NCI-H2107 treated with DMSO at 0.1 percent for 48 hours (cell line): ENCODE measurements around the gene TMEM233.
"Not testable (repeated sequence)": the region's sequence is repeated elsewhere in the genome, so short reads cannot be mapped to it uniquely, and the experiment has no call there.

Experiments
- DNase-seq: peaks from one replicate; lab custom pipeline; 2025; ENCODE audit not compliant: unreplicated experiment; lab: John Stamatoyannopoulos, UW

TMEM233 gene

DNA sequence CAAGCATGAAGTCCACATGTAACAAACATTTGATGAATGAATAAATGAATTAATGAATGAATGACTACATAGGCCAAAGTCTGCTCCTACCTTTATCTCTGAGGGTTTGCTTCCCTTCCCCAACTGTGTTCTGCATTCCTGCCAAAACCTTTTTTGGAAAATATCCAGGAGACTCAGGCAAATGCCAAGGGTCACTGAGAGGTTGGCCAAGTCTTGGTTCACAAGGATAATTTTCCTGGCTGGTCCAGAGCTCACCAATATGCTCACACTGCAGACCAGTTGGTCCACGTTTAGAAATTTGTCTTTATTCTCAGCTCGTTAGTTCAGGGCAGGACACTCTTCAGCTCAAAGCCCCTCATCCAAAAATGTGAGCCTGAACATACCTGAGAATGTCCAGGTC lies 10.2 kb downstream of the TMEM233 start:
- DNase-seq: no peak

DNA sequence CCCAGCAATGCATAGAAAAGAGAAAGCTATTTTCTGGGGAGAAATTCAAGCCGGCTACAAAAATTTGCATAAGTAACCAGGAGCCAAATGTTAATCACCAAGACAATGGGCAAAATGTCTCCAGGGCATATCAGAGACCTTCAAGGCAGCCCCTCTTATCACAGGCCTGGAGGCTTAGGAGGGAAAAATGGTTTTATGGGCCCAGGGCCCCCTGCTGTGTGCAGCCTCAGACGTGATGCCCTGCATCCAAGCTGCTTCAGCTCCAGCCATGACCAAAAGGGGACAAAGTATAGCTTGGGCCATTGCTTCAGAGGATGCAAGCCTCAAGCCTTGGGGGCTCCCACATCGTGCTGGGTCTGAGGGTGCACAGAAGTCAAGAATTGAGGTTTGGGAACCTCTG lies 15.8 kb downstream of the TMEM233 start:
- DNase-seq: no peak

DNA sequence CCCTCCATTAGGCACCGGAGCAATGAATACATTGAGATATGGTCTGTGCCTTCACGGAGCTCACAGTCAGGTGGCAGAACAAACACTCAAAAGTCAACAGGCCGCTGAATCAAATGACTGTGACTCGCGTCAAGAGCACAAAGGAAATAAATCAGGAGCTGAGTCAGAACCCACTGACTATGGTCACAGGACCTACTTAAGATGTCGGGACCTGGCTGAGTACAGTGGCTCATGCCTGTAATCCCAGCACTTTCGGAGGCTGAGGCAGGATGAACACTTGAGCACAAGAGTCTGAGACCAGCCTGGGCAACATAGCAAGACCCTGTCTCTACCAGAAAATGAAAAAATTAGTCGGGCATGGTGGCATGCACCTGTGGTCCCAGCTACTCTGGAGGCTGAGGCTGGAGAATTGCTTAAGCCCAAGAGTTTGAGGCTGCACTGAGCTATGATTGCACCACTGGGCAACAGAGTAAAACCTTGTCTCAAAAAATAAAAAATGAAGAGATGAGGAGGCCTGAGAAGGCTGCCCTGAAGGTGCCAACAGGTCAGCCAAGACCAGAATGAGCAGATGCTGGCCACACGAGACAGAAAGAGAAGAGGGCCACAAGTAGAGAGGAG lies 19.9 kb downstream of the TMEM233 start:
- no peak for DNase-seq

DNA sequence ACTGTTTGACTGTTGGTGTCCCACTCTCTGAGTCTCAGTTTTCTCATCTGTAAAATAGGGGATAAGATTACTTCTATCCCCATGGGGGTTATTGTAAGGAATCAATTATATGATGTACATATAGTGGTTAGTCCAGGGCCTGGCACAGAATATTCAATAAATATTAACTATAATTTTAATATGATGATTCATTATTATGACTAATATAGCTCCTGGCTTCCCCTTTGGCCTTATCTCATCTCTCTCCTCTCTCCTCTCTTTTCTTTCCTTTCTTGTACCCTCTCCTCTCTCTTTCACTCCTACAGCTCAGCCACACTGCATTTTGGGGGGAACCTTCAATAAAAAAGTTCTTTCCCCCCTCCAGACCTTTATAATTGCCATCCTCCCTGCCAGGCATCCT lies 21.1 kb downstream of the TMEM233 start:
- DNase-seq: no peak

DNA sequence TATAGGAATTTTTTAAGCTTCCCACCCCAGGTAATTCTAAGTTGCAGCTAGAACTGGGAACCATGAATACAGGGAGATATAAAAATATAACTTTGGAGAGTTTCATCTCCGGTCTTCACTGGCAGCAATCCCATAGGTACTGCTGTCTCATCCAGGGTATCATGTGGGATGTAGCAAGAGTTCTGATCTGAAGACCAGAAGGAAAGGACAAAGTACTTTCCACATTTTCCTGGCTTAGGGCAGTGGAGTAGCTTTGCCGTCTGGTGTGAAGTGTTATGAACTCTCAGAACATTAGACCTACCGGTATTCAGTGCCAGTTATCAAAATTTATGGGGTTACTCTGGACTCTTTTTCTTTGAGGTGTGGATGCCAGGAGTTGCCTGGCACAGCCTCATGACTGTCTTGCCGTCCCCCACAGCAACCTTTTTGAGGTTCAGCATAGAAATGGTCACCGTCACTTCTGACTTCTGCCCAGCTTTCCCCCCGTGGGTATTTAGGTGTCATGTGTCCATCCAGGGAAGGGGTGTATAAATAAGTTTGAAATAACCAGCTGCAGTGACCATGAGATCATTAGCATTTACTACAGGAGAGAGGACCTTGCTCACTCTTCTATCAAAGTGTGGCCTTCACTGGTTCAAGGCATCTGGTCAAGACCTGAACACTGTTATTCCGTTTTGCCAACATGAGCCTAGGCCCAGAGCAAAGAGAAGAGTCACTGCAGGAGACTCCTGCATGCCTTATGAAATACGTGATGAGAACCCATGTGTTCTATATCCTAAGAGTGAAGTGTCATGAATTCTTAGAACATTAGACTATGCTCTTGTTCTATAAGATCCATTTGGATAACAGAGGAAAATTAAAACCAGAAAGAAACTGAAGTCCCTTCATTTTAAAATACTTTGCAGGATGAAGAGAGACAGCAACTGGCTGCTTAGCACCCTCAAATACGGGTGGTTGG lies 22.2 kb downstream of the TMEM233 start:
- no peak for DNase-seq

DNA sequence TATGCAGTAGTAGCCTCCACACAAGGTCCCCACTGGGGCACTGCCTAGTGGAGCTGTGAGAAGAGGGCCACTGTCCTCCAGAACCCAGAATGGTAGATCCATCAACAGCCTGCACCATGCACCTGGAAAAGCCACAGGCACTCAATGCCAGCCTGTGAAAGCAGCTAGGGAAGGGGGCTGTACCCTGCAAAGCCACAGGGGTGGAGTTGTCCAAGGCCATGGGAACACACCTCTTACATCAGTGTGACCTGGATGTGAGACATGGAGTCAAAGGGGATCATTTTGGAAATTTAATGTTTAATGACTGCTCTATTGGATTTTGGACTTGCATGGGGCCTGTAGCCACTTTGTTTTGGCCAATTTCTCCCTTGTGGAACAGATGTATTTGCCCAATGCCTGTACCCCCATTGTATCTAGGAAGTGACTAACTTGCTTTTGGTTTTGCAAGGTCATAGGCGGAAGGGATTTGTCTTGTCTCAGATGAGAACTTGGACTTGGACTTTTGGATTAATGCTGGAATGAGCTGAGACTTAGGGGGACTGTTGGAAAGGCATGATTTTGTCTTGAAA lies 24.8 kb downstream of the TMEM233 start:
- DNase-seq: not testable (repeated sequence)

DNA sequence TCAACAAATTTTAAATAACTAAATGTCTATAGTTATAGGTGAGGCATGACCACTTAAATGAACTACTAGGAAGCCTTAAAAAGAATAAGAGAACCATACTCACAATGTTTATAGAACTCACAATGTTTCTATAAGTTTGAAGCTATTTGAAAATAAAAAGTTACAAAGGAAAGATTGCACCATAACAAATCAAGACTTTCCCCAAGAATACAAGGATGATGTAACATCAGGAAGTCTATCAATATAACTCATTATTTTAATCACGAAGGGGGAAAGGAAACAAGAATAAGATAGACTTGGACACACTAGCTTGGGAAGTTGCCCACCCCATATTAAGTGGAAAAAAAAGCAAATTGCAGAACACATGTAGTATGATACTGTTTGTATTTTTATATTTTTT lies 26.9 kb downstream of the TMEM233 start:
- no peak for DNase-seq

DNA sequence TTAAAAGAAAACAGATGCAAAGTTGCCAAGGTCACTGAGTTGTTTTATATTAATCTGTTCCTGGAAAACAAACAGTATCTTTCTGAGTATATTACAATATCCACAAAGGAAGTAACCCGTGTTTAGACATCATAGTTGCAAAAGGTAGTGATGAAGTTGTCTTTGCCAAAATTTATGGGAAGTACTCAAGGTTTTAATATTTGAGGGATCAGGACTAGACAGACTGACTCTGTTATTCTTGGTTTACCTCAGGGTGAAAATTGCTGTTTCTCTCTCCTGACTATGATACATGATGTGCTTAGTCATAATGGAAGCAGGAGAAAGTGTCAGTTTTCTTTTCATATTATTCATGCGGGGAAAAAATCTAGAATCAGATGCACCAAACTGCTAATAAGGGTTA lies 28.3 kb downstream of the TMEM233 start:
- DNase-seq: no peak

DNA sequence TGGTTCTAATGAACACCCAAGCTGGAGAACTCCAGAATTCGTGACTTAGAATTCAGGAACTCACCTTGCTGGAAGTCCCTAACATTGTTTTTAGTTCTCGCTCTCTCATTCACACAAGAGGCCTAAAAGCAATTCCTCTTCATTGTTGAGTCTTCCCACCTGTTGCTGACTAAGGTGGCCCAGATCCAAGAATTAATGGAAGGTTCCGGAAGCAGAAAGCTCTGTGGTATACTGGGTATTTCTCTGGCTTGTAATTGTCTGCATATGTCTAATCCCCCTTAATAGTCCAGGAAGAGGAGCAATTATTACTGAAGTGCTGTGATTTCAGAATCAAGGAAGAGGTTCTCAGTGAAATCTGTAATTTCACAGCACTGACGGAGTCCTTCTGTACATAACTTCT lies 31.4 kb downstream of the TMEM233 start:
- peak; percentile 89 for DNase-seq

DNA sequence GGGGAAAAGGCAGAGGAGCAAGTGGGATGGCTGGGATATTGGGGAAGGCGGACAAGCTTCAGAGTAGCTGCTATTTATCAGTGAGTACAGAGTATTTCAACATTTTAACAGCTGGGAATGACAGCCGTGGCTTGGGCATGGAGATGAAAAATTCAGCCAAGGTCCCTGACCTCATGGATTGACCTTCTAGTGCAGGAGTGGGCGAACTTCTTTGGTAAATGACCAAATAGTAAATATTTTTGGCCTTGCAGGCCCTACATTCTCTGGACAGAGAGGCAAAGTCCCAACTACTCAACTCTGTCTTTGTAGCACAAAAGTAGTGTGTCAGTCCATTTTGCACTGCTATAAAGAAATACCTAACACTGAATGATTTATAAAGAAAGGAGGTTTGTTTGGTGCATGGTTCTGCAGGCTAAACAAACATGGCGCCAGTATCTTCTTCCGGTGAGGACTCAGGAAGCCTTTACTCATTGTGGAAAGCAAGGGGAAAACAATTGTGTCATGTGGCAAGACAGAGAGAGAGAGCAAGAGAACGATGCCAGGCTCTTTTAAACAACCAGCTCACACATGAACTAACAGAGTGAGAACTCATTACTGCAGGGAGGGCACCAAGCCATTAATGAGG lies 33.6 kb downstream of the TMEM233 start:
- no peak for DNase-seq

DNA sequence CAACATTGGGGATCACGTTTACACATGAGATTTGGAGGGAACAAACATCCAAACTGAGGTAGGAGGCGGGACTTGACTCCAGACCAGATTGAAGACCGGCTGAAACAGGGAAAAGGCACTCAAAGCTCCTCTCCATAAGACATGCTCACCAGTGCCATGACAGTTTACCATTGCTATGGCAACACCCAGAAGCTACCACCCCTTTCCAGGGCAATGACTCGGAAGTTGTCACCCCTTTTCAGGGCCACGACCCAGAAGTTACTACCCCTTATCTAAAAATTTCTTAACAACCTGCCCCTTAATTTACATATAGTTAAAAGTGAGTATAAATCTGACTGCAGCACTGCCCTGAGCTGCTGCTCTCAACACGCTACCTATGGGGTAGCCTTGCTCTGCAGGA lies 34.1 kb downstream of the TMEM233 start:
- no peak for DNase-seq

DNA sequence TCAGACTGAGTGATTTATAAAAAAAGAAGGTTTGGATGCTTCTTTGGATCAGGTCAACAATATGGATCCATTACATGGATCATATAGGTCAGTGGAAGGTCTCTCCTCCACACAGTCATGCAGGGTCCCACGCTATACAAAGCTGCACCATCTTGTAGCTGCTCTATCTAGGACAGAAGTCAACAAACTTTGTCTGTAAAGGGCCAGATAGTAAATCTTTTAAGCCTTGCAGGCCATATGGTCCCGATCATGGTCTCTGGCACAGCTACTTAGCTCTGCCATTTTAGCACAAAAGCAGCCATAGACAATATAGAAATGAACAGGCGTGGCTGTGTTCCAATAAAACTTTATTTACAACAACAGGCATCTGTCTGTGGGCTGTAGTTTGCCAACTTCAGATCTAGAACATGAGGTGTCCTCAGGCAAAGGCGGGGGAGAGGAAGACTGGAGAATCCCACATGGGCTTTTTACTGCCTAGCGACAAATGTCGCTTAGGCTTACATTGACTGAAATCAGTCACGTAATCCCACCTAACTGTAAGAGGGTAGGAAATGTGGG lies 36.7 kb downstream of the TMEM233 start:
- no peak for DNase-seq

DNA sequence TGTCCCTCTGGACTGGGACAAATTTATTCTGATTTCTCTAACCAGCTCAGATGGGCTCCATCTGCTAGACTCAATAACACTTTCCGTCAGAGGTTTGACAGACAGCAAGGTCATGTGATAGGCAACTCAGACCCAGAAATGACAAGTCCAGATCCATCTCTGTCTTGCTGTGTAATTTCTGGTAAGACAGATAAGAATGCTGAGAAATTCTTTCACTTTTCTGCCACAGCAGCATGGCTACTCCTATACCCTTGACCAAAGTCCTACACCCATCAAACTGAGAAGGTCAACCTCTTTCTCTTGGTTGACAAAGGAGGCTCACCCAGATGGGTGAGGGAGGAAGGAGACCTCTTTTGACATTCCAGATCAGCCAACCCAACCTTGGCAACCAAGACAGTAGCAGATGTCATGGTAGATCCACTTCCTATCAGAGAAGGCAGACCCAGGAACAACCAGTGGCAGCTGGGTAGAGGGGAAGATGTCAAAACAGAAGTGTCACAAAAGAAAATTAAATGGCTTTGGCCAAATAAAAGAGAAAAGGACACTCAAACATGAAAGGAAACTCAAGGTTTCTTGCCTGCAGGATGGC lies 37.5 kb downstream of the TMEM233 start:
- DNase-seq: no peak

DNA sequence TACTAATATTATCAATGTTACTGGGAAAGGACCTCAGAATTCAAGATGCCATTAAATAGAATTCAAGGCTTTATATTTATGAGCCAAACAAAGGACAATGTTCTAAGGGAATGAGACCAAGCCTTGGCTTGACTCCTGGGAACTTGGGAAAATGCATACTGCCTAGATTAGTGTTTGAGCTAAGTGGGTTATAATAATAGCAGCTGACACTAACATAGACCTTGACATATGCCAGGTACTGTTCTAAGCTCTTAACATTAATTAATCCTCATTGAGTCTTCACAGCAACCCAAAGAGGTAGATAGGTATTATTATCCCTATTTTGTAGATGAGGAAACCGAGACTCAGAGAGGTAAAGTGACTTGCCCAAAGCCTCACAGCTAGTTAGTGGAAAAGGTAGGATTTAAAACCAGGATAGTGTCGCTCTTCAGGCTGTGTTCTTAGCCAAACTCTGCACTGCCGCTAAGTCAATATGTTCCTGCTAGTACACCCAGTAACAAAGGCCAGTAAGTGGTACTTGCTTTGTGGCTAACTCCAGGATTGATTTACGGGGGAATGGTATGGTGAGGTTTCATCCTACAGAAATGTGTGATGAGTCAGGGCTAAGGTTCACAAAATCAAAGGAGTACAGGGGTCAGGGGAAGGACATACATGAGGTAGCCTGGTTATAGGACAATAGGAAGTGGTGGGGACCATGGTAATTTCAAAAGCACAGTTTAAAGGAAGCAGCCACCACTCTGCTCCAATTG lies 38.5 kb downstream of the TMEM233 start:
- no peak for DNase-seq

DNA sequence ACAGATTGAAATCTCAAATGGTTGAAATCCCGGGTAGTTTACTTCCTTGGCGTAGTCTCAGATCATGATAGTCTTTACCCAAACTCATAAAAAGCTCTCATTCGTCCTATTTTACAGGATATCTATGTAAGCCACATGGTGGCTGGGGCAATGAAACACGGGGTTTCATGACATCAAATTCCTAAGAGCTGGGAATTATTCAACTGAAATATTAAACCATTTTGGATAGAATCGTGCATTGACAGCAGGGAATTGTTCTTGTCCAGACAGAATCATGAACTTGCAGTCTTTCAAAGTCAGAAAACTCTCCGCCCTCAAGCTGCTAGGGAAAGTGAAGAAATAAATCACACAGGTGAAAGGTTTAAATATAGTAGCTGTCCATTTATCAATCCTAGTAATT lies 41.2 kb downstream of the TMEM233 start:
- no peak for DNase-seq

DNA sequence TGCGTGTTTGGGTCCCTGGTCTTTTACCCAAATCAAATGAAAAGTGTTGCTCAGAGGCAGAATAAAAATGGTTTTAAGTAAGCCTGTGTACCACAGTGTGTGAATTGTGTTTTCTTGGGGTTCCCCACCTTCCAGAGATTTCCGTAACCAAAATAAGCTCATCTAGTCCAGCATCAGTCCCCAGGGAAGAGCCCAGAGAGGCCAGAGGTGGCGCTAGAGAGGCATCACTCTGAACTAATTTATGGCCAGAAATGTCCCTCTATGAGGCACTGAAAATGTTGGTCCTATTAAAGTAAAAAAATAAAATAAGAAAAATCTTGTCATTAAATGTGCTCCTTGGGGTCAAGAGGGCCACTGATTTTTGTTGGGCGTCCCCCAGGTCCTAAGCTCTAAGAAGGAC lies 49.4 kb downstream of the TMEM233 start:
- no peak for DNase-seq

DNA sequence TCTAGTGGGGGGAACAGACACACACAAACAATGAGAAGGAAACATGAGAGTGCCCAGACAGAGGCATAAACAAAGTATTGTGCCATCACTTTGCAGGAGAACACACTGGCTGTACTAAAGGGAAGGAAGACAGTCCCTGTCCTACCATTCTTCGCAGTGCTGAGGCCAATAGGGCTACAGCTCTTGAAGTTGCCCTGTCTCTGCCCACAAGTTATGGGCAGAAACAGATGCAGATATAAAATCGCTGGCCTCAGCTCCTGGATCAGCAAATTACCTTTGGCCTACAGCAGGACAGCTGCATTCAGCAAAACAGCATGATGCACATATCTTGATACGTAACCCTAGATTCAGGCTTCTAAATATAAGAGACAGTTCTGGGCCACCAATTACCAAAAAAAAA lies 51.4 kb downstream of the TMEM233 start:
- DNase-seq: no peak

DNA sequence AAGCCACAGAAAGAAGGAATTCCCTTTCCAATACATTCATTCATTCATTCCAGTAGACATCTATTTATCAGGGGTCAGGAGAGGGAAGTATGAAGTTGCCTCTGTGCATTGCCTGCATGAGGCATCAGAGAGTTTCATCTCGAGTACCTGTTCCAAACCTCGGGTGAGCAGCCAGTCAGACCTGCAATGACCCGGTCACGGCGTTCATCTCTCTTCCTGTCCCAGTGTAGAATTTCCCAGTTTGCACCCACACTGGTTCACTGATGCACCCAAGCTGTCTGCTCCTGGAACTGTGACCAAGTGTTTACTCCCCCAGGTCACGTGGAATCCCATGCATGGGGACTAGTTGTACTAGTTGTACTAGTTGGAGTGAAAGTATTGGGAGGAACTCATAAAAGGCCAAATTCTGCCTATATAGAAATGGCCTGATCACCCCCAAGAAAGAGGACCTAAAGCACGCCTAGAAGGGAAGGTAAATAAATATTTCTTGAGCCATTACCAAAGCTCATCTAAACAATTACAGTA lies 52.0 kb downstream of the TMEM233 start:
- no peak for DNase-seq

DNA sequence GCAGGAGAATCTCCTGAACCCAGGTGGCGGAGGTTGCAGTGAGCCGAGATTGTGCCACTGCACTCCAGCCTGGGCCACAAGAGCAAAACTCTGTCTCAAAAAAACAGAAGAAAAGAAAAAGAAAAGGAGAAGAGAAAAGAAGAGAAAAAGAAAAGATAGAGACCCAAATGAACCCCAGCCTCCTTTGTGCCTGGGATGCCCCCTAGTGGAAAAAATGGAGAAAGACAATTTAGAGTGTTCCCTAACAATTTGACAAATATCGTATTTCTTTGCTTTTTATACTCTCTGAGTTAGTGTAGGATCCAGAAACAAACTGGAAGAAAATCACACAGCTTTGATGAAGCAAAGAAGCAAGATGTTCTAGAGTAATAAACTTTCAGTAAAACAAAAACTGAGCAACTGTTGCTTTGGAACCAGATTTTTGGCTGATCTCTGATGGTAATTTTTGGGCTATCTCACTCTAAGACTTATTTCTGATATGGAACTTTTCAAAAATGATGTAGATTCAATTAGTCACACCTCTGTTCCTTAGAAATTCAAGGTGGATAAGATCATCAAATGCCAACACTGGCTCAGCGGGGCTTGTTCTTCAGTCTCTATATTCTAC lies 55.7 kb downstream of the TMEM233 start:
- peak; percentile 33 for DNase-seq

DNA sequence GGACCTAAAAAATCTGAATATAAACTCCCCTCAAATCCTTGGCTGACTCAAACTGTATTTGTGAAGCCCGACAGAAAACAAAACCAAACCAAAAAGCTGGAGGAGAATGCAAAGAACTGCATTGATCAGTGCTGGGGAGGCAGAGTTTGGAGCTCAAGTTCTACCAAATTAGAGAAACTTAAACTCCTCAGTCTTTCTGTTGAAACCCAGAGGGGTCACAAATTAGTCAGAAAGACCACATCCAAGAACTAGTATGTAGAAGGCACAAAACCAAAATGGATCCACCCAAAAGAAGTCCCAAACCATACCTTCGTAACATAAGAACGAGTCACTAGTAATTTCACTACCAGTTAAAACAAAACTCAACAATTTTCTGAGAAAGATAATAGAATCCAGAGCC lies 59.1 kb downstream of the TMEM233 start:
- no peak for DNase-seq
